GM11168 (cell line): Measurements from ENCODE around the gene ANTXRL.
"Not testable (repeated sequence)": the region's sequence is repeated elsewhere in the genome, so short reads cannot be mapped to it uniquely, and the experiment has no call there.

Source experiments
- in situ Hi-C: fragments of 300-500 bp; cut with MboI; formaldehyde crosslinking; loops from one replicate; pipeline ENCODE4 v1.12.0; 2022; ENCODE audit warnings: low sequenced_read_pairs; ENCODE audit not compliant: unreplicated experiment

The ANTXRL gene

DNA sequence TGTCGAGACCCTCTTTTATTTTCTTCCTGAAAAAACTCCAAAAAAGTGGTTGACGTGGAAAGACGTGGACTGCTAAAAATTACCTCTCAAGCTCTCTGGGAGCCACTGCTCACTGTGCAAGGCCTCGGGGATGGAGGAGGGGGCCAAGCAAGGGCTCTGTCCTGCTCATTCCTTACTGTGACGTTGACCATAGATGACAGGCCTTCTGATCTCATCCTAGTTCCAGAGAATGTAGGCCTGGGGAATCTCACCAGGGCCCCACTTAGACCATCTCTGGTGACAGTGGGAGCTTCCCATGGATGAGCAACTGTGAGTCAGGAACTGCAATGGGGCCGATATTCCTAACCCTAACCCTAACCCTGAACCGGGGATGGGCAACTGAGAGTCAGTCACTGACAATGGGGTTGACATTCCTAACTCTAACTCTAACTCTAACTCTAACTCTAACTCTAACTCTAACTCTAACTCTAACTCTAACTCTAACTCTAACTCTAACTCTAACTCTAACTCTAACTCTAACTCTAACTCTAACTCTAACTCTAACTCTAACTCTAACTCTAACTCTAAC is 15.8 kb upstream of the ANTXRL start:
- in situ Hi-C loops, result not testable (repeated sequence)

DNA sequence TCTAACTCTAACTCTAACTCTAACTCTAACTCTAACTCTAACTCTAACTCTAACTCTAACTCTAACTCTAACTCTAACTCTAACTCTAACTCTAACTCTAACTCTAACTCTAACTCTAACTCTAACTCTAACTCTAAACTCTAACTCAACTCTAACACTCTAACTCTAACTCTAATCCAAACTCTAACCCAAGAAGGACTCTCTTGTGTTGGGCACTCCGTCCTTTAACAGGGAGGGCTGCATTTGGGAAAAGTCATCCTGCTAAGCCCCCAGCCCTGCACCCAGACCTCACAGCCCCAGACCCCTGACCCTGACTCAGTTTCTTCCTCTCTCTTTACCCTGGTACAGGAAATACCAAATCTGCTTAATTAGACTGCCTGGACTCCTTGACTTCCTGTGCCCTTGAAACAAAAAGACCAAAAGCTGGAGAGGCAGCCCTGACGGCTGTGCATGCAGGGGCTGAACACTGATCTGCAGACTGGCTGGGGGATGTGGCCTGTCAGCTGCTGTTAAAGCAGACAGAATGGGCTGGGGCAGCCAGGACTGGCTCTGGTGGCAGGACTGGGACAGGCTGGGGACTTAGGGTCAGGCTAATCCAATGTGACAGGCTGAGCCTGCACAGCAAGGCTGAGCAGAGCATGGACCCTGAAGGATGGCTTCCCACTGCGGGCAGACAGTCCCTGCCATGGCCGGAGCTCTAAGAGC is 14.8 kb upstream of the ANTXRL start:
- in situ Hi-C loops, result not testable (repeated sequence)

DNA sequence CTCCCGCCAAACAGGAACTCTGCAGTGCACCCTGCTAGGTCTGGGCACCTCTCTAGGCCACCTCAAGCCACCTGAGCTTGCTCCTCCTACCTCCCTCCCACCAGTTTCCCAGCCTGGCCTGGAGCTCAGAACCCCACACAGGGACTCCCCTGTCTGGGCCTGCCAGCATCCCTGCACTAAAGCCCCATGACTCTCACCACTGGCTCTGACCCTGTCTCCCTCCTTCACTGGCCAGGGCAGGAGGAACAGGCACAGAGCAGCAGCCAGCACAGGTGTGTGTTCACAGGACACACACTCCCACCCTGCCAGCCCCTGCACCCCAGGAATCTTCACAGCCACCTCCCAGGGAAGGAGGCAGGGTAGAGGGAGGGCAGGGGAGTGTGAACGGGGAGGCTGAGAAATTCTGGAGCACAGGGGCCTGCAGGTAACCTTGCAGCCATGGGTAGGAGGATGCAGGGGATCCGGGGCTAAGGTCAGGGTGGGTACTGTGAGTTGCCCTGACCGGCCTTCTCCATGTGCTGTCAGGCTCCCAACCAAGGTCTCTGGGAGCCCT is 13.9 kb upstream of the ANTXRL start:
- in situ Hi-C loops, result no loop called here

DNA sequence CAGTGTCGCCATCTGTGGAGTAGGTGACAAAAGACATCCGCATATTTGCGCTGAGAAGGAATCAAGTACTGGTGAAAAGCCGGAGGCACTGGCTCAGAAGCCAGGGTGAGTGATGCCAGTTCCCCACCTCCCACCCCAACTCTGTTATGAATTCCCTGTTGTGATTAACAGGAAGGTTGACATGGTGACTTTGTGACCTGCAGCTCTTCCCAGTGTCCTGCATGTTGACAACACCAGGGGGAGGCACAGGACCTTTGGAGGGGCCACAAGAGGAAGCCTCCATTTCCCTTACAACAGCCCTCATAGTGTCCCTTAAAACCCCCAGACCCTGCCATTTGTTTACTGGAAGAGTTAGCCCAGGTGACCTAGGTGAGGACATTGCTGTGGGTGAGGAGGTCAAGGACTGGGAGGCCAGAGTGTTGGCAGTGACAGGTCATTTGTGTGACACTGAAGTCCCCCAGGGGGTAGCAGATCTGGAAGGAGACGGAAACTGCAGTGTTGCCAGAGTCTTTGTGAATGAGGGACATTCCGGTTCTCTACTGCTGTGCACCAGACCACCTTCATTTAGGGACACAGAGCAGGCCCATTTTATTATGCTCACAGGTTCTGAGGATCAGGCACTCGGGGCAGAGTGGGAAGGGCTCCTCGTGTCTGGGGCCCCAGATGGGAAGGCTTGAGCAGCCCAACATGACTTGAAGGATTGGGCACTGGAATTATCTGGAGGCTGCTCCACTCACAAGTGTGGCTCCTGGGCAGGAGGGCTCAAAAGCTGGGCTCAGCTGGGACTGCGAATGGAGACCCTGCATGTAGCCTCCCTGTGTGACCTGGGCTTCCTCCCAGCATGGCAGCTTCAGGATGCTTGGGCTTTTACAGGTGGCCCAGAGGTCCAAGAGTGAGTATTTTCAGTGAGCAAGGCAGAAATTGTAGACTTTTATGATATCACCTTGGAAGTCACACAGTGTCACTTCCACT is 13.0 kb upstream of the ANTXRL start:
- in situ Hi-C loops, result no loop called here

DNA sequence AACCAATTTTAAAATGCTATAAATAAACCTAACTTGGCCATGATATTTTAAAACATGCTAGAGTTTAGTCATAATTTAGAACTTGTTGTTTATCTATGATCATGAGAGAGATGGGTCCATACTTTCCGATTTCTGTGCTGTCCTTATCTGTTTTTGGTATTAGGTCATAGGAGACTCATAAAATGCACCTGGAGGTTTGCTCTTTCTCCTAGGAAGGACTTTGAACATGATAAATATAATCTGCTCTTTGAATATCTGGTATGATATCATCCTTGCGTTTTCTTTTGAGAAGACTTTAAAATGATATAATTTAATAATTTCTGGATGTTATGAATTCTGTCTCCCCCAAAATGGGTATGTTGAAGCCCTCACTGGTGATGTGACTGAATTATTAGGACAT is 9.0 kb upstream of the ANTXRL start:
- in situ Hi-C loops, result no loop called here

DNA sequence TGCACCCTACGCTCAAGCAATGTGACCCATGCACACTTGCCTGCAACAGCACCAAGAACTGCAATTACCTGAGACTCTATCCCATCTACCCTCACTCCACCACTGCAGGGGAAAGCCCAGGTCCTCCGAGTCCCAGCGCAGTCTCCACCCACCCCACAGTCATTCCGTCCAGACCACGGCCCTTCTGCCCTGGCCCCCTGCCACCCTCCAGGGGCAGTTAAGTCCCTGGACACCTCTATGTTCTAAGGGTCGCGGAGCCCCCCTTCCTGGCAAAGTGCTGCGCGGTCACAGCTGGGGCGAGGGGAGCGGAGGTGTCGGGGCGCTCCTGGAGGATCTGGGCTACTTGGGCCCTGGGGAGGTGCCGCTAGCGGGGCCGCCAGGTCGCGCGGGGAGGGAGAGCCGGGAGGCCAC is 4.4 kb upstream of the ANTXRL start:
- in situ Hi-C loops, result loop anchor here (5.0 kb wide), 2 partner anchors 175 to 1100 kb away; partner anchors contain the start of gene ZNF488

DNA sequence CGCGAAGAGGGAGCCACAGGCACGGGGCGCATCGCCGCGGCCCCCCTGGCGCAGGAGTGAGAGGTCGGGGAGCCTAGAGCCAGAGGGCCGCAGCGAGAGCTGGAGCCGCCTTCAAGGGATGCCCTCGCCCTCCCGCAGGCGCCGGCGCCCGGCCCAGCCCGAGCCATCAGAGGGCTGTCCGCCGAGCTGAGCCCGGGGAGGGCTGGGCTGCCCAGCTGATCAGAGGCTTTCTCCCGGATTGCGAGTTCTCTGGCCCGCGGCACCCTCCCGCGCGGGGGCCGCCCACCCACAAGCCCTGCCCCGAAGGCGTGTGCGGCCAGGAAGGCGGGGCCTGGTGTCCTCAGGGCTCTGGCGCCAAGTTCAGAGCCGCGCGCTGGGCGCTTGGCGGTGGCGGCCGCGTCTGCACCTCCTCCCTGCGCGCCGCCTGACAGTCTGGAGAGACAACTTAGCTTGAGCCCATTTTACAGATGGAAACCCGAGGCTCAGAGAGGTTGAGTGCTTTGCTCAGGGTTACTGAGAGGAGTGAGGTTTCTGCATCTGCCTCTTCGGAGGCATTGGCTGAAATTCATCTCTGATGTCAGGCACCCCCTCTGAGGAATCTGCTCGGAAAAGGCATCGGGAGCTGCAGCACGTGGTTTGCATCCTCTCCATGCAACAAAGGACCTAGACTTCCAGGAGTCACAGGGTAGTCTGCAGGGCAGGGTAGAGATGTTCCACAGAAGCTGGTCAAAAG is 3.8 kb upstream of the ANTXRL start:
- in situ Hi-C loops, result loop anchor here (5.0 kb wide), 2 partner anchors 176 to 1099 kb away; partner anchors contain the start of gene ZNF488

DNA sequence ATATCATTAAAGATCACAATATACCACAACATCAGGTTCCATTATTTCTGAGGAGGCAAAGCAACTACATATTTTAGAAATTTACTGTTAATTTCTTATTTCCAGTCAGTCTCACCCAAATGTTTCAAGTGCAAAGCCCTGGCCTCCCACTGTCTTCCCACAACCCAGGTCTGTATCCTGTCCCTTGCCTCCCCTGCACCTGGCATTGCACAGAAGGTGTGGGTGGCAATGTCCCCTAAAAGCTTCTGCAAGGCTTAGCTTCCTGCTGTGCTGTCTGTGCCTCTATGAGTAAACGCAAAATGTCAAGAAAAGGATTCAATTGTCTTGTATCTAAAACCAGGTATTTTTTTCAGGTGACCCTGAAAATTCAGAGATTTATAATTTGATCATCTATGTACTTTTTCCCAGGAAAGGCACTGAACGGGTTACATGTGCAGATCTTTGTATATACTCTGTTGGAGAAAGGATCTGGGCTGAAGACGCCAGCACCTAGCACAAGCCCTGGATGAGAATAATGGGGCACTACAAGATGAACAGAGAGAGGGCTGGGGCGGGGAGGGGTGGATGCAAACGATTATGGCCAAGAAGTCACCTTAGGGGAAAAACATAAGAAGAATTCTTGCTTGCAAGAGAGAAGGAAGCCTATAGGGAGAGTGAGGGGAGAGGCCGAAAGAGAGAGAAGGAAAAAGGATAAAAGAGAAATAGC is 3.1 kb upstream of the ANTXRL start:
- in situ Hi-C loops, result loop anchor here (5.0 kb wide), 2 partner anchors 176 to 1099 kb away; partner anchors contain the start of gene ZNF488

DNA sequence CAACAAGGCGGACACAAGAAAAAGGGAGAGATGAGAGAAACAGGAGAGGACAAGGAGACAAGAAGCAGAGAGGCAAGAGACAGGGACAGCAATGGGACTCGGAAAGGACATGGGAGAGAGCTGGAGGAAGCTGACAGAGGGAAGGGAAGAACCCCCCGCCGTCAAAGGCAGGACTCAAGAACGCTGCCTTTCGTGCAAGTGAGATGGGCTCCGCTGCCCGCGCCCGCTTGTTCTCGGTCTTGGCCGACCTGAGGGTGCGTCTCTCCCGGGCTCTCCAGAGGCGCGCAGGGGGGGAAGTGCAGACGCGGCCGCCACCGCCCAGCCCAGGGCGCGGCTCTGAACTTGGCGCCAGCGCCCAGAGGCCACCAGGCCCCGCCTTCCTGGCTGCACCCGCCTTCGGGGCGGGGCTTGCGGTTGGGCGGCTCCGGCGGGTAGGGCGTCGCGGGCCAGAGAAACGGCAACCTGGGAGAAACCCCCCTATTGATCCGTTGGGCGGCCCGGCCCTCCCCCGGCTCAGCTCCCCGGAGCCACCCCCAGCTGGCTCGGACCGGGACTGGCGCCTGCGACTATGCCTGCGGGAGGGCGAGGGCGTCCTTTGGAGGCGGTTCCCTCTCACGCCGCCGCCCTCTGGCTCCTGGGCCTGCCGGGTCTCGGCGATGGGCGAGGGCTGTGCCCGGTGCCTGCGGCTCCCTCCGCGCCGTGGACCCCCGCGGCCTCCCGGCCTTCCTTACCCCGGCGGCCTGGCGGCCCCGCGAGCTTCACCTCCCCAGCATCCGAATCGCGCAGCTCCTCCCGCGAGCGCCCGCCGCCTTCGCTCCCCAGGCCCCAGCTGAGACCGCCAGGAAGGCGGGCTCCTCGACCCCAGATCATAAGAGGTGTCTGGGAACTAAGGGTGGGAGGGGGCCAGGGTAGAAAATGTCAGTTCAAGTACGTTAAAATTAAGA is 2.2 kb upstream of the ANTXRL start:
- in situ Hi-C loops, result loop anchor here (5.0 kb wide), 2 partner anchors 177 to 1098 kb away; partner anchors contain the start of gene ZNF488

DNA sequence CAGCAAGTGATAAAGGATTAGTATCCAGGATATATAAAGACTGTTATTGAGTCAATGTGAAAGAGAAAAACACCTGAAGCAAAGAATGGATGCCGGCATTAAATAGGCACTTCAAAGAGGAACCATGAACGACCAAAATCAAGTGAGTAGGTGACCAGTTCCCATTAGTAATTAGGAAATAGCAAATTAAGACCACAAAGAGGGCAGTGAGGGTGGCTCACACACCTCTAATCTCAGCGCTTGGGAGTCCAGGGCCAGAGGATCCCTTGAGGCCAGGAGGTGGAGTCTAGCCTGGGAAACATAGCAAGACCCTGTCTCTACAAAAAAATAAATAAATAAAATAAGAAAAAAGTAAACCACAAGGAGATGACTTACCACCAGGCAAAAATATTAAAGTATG is 1.5 kb upstream of the ANTXRL start:
- in situ Hi-C loops, result no loop called here

DNA sequence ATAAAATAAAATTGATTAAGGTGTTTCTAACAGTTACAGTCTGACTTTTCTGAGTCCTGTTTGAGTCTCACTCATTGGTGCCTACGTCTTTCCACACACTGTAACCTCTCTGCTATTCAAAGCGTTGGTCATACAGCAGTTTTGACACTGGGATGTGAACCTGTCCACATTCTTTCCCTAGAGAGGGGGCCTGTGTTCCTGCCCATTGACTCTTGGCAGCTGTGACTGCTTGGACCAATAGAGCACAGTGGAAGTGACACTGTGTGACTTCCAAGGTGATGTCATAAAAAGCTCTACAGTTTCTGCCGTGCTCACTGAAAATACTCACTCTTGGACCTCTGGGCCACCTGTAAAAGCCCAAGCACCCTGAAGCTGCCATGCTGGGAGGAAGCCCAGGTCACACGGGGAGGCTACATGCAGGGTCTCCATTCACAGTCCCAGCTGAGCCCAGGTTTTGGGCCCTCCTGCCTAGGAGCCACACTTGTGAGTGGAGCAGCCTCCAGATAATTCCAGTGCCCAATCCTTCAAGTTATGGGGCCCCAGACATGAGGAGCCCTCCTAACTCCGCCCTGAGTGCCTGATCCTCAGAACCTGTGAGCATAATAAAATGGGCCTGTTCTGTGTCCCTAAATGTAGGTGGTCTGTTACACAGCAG is 704 bp upstream of the ANTXRL start:
- in situ Hi-C loops, result no loop called here

DNA sequence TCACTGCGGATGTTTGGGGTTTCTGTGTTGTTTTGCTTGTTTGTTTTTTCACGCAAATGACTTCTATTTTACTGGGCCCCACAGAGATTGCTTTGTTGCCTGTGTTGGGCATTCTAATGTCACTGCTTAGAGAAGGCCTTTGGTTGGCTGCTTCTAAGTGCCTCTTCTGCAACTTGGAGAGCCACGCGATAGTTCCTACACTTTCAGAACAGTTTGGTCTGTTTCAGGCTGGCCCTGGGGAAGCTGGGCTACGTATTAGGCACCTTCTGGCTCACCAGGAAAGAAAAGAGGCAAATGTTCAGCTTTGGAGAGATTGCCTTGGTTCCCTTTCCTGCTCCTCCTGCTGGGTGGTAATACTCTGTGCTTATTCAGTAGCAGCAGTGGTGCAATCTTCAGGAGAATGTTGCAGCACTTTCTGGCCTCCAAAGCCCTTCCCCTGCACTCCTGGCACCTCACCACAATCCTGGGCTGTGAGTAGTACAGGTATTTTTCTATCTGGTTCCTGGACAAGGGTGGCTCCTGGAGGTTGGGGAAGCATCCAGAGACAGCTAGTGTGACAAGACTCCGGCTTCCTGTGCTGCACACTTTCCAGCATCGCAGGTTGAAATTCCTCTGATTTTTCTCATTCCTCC is 1.2 kb downstream of the ANTXRL start:
- in situ Hi-C loops, result no loop called here

DNA sequence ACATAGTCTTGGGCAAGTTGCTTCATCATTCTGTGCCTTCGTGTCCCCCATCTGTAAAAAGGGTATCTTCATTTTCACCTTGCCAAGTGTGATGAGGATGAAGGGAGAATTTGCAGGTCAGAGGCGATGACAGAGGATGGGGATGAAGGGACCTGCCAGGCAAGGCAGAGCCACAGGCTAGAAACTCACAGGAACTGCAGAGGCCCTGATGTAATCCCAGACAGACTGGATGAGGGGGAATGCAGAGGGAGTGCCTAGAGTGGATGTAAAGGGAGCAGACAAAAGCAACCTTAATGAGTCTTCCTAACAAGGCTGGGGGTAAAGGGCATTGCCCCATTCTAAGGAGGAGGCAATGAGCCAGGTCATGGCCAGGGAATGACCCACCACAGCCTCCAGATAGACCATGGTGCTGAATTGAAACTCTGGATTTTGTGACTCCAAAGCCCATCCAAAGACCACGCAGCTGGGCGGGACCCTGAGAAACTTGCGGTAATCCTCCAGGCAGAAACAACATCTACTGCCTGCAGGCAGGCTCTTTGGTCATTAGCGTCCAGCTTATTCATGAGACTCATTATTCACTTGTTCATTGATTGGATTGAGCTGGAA is 1.9 kb downstream of the ANTXRL start:
- in situ Hi-C loops, result no loop called here

DNA sequence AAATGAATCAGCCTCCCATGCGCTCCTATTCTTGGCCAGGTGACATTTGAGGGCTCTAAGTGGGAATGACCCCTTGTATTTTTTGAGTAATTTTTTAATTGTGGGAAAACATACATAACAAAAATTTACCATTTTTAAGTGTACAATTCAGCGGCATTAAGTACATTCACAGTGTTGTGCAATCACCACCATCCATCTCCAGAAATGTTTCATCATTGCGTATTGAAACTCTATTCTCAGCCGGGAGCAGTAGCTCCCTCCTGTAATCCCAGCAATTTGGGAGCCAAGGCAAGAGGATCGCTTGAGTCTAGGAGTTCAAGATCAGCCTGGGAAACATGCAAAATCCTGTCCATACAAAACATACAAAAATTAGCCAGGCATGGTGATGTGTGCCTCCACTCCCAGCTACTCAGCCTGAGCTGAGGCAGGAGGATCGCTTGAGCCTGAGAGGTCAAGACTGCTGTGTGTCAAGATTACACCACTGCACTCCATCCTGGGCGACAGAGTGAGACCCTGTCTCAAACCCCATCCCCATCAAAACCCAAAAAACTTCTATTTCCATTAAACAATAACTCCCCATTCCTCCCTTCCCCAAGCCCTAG is 2.5 kb downstream of the ANTXRL start:
- in situ Hi-C loops, result no loop called here

DNA sequence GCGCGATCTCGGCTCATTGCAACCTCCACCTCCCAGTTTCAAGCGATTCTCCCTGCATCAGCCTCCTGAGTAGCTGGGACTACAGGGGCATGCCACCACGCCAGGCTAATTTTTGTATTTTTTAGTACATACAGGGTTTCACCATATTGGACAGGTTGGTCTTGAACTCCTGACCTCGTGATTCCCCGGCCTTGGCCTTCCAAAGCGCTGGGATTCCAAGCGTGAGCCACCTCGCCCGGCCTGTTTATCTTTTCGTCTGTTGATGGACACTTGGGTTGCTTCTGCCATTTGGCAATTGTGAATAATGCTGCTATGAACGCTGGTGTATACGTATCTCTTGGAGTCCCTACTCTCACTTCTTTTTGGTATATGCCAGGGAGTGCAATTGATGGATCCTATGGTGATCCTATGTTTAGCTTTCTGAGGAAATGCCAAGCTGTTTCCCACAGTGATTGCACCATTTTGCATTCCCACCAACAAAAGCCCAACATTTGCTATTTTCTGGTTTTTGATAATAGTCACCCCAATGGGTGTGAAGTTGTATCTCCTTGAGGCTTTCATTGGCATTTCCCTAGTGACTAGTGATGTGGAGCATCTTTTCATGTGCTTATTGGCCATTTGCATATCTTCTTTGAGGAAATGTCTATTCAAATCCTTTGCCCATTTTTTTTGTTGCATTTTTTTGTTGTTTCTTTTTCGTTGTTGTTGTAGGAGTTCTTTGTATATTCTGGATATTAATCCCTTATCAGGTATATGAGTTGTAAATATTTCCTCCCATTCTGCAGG is 3.5 kb downstream of the ANTXRL start:
- in situ Hi-C loops, result no loop called here
